IMR-90 (cell line): Measurements from ENCODE around the gene TRMT10B. TPM values are rescaled to one million over a fixed set of nuclear protein-coding genes. Genes with fewer than 3 reads are reported as not detected.

Source experiments
- ATAC-seq: fragments of 200-7000 bp; cut with Tn5 transposase; 2 replicates; pipeline ENCODE4 v1.9.1; 2020; ENCODE audit warnings: low read depth, mild to moderate bottlenecking, moderate library complexity
- BruUV-seq: library from RNA; stranded (reverse); fragments of 400-500 nt; replicated peaks from 2 replicates; lab custom pipeline; 2021; lab: Mats Ljungman, UMichigan
- CTCF ChIA-PET: fragments of 300-600 bp; formaldehyde crosslinking; extraction: SDS; loops from one replicate; lab custom pipeline; 2021; ENCODE audit warnings: antibody characterized with exemption; lab: Yijun Ruan, JAX
- POLR2A ChIA-PET: fragments of 300-600 bp; sonication (Branson Sonifier 250); formaldehyde crosslinking; loops from one replicate; lab custom pipeline; 2022; ENCODE audit warnings: antibody characterized with exemption; ENCODE audit not compliant: unreplicated experiment; lab: Charles Lee
- DNase-seq: peaks from one replicate; pipeline ENCODE4 v3.0.0; 2013
- H2AFZ ChIP-seq: replicated peaks from 2 replicates; pipeline ENCODE3; 2013; ENCODE audit warnings: low read length, mild to moderate bottlenecking; ENCODE audit not compliant: poor library complexity
- H2AK5ac ChIP-seq: 2 replicates; pipeline ENCODE4 v1.6.1; 2013; ENCODE audit warnings: low read depth, low read length, inconsistent platforms
- H2AK9ac ChIP-seq: replicated peaks from 2 replicates; pipeline ENCODE3; 2013; ENCODE audit warnings: mild to moderate bottlenecking, low read depth, low read length, moderate library complexity; ENCODE audit not compliant: poor library complexity
- H2BK120ac ChIP-seq: 2 replicates; pipeline ENCODE4 v1.6.1; 2013; ENCODE audit warnings: low read depth, low read length, inconsistent platforms
- H2BK15ac ChIP-seq: 3 replicates; pipeline ENCODE4 v1.6.1; 2013; ENCODE audit warnings: low read depth, low read length, inconsistent platforms
- H2BK20ac ChIP-seq: 2 replicates; pipeline ENCODE4 v1.6.1; 2013; ENCODE audit warnings: low read depth, mild to moderate bottlenecking, inconsistent platforms, low read length, moderate library complexity
- H2BK5ac ChIP-seq: 2 replicates; pipeline ENCODE4 v1.6.1; 2013; ENCODE audit warnings: mild to moderate bottlenecking, low read depth, low read length, inconsistent platforms; ENCODE audit not compliant: poor library complexity, severe bottlenecking
- H3K14ac ChIP-seq: replicated peaks from 2 replicates; pipeline ENCODE4 v1.6.1; 2013; ENCODE audit warnings: low read depth, low read length, inconsistent platforms
- H3K18ac ChIP-seq: 2 replicates; pipeline ENCODE4 v1.6.1; 2013; ENCODE audit warnings: low read depth, low read length, control low read depth
- H3K23ac ChIP-seq: 2 replicates; pipeline ENCODE4 v1.6.1; 2013; ENCODE audit warnings: low read depth, low read length, inconsistent platforms
- H3K27ac ChIP-seq: 2 replicates; pipeline ENCODE4 v1.5.1; 2013; ENCODE audit warnings: mild to moderate bottlenecking, control low read depth, low read length; ENCODE audit not compliant: insufficient read depth
- H3K27me3 ChIP-seq: 2 replicates; pipeline ENCODE4 v1.6.1; 2013; ENCODE audit warnings: low read length; ENCODE audit not compliant: control insufficient read depth, insufficient read depth
- H3K36me3 ChIP-seq: 2 replicates; pipeline ENCODE4 v1.6.1; 2013; ENCODE audit warnings: low read length, mixed read lengths; ENCODE audit not compliant: control insufficient read depth, insufficient read depth
- H3K4ac ChIP-seq: 2 replicates; pipeline ENCODE4 v1.6.1; 2013; ENCODE audit warnings: low read depth, low read length, inconsistent platforms
- H3K4me1 ChIP-seq: 2 replicates; pipeline ENCODE4 v1.6.1; 2013; ENCODE audit warnings: low read length, mixed read lengths; ENCODE audit not compliant: control insufficient read depth, insufficient read depth
- H3K4me2 ChIP-seq: 2 replicates; pipeline ENCODE4 v1.6.1; 2013; ENCODE audit warnings: low read depth, mild to moderate bottlenecking, control low read depth, low read length, moderate library complexity
- H3K4me3 ChIP-seq: 2 replicates; pipeline ENCODE4 v1.5.1; 2013; ENCODE audit warnings: low read depth, mild to moderate bottlenecking, control low read depth, low read length, moderate library complexity; ENCODE audit not compliant: insufficient read depth
- H3K56ac ChIP-seq: 2 replicates; pipeline ENCODE4 v1.6.1; 2013; ENCODE audit warnings: low read length, inconsistent platforms; ENCODE audit not compliant: insufficient read depth; ENCODE audit errors: extremely low read depth
- H3K79me1 ChIP-seq, 2 experiments: 2 replicates each; pipeline ENCODE4 v1.6.1; 2013; ENCODE audit warnings: low read length in 2 of 2, inconsistent platforms in 1 of 2, low read depth in 1 of 2
- H3K9ac ChIP-seq: 2 replicates; pipeline ENCODE4 v1.6.1; 2013; ENCODE audit warnings: low read depth, low read length, control low read depth
- H3K9me1 ChIP-seq: 2 replicates; pipeline ENCODE4 v1.6.1; 2013; ENCODE audit warnings: low read length, inconsistent platforms; ENCODE audit not compliant: insufficient read depth
- H3K9me3 ChIP-seq: 2 replicates; pipeline ENCODE4 v1.6.1; 2013; ENCODE audit warnings: low read length; ENCODE audit not compliant: control insufficient read depth, insufficient read depth
- H4K20me1 ChIP-seq: 2 replicates; pipeline ENCODE4 v1.6.1; 2013; ENCODE audit warnings: low read length, inconsistent platforms; ENCODE audit not compliant: insufficient read depth
- H4K5ac ChIP-seq: 2 replicates; pipeline ENCODE4 v1.6.1; 2013; ENCODE audit warnings: mild to moderate bottlenecking, low read depth, low read length, control low read depth
- H4K8ac ChIP-seq, 2 experiments: 2 replicates each; pipeline ENCODE4 v1.6.1; 2013; ENCODE audit warnings: low read depth in 2 of 2, low read length in 2 of 2, control low read depth in 1 of 2, inconsistent platforms in 1 of 2
- H4K91ac ChIP-seq: 2 replicates; pipeline ENCODE4 v1.6.1; 2013; ENCODE audit warnings: low read depth, low read length, inconsistent platforms; ENCODE audit not compliant: insufficient read depth
- BHLHE40 ChIP-seq: fragments of 150-350 bp; IDR thresholded peaks from 2 replicates; pipeline ENCODE4 v1.6.1; 2016; ENCODE audit warnings: mild to moderate bottlenecking, low read depth, low read length
- FOS ChIP-seq: fragments of 150-350 bp; IDR thresholded peaks from 2 replicates; pipeline ENCODE4 v1.6.1; 2016; ENCODE audit warnings: low read depth, low read length
- MXI1 ChIP-seq: IDR thresholded peaks from 2 replicates; pipeline ENCODE4 v1.6.1; 2012; ENCODE audit warnings: low read depth, mild to moderate bottlenecking, low read length, moderate library complexity, borderline replicate concordance
- POLR2A ChIP-seq: IDR thresholded peaks from 2 replicates; pipeline ENCODE4 v1.6.1; 2012; ENCODE audit warnings: mild to moderate bottlenecking, low read depth, low read length
- RCOR1 ChIP-seq: IDR thresholded peaks from 2 replicates; pipeline ENCODE4 v1.6.1; 2012; ENCODE audit warnings: mild to moderate bottlenecking, low read length, improper control_type of control experiment; ENCODE audit not compliant: insufficient replicate concordance
- USF2 ChIP-seq: fragments of 150-350 bp; IDR thresholded peaks from 2 replicates; pipeline ENCODE4 v1.6.1; 2017; ENCODE audit warnings: mild to moderate bottlenecking, antibody characterized with exemption, low read length, low read depth
- WGBS, 2 experiments: methylation state at CpG; one replicate each; pipeline versions ENCODE4 v1.1.5 to v1.1.7; 2013; ENCODE audit warnings: missing lambda C conversion rate in 2 of 2; ENCODE audit not compliant: insufficient read length in 1 of 2; ENCODE audit errors: extremely low coverage in 2 of 2; 5-methylcytosine and 5-hydroxymethylcytosine counted together
- dilution Hi-C: fragments of 300-500 bp; cut with HindIII; formaldehyde crosslinking; loops from one replicate; pipeline ENCODE4 v1.14.3; 2018; ENCODE audit warnings: low sequenced_read_pairs; ENCODE audit not compliant: unreplicated experiment
- in situ Hi-C: fragments of 300-500 bp; cut with MboI; formaldehyde crosslinking; loops from 3 replicates; pipeline ENCODE4 v1.14.3; 2019; ENCODE audit warnings: low sequenced_read_pairs, inconsistent platforms, mixed read lengths
- intact Hi-C: fragments of 100-400 bp; cut with micrococcal nuclease; formaldehyde crosslinking; loops from 2 replicates; pipeline ENCODE4 v1.10.0; 2022
- polyA plus RNA-seq, 3 experiments: library from polyadenylated mRNA; depleted of rRNA; stranded (reverse); fragments of >200 nt; gene quantifications; 2 replicates each; pipeline ENCODE4 v1.2.3, GENCODE V29; 2012; ENCODE audit warnings: low replicate concordance in 1 of 3
- total RNA-seq: library from RNA; depleted of rRNA; stranded (reverse); fragments of >200 nt; gene quantifications from 2 replicates; pipeline ENCODE4 v1.2.3, GENCODE V29; 2012

TRMT10B gene
- total and polyA plus RNA-seq, 2 of the 4 experiments (the other 2 are of a cell fraction), result 2.3 to 4.5 TPM

DNA sequence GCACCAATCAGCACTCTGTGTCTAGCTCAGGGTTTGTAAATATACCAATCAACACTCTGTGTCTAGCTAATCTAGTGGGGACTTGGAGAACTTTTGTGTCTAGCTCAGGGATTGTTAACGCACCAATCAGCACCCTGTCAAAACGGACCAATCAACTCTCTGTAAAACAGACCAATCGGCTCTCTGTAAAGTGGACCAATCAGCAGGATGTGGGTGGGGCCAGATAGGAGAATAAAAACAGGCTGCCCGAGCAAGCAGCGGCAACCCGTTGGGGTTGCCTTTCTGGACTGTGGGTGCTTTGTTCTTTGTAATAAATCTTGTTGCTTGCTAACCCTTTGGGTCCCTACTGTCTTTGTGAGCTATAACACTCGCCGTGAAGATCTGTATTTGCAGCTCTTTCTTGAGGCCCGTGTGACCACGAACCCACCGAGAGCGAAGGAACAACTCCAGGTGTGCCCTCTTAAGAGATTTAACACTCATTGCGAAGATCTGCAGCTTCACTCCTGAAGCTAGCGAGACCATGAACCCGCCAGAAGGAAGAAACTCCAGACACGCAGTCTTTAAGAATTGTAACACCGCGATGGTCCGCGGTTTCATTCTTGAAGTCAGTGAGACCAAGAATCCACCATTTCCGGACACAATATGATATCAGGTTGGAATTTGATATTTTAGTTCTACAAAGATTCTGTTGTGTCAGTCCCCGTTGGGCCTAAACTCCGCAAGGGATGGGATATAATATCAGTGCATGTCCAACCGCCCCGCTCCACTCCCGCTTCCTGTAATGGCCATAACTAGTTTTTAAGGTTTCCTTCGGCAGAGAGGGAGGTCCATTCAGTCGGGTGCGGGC, 740 bp upstream of the TRMT10B start:
- WGBS, 2 experiments, result 98% methylated on average over 5 of the region's 29 CpGs; no CpG with 5 or more reads in 1 of the 2 experiments
- no peak overlapping the region for H3K9ac ChIP-seq

More for the DNA sequence above, 740 bp upstream of the TRMT10B start:
- Histone ChIP-seq H3K4me2 (no peak overlapping the region; the same call in 1 of the 2 replicates), H2BK15ac (no peak overlapping the region), H3K79me1 (peaks cover 23% of the 10 kb centered on the region in 2 experiments), H3K36me3 (peaks cover 2% of the 10 kb centered on the region; the same call in 1 of the 2 replicates), H3K27me3 (no peaks in the 10 kb centered on the region), H3K4me1 (peaks cover 4% of the 10 kb centered on the region), H4K8ac (peak overlapping the region; percentile 90 to 97; a peak in 3 of 4 replicates), H3K14ac (peak overlapping the region; percentile 87; the same call in 1 of the 2 replicates), H2AK5ac (no peak overlapping the region), H2AK9ac (peak overlapping the region; percentile 52), H3K9me3 (no peaks in the 10 kb centered on the region), H4K91ac (0 out of 2 replicates have a peak overlapping the region, but pooled peaks have one; percentile 80), H3K4ac (peak overlapping the region; percentile 74), H3K4me3 (peak overlapping the region; percentile 82; the same call in 1 of the 2 replicates), H3K23ac (no peak overlapping the region), H3K9me1 (peaks cover 5% of the 10 kb centered on the region; the same call in 1 of the 2 replicates), H2BK5ac (no peak overlapping the region), H3K18ac (no peak overlapping the region), H2BK120ac (0 out of 2 replicates have a peak overlapping the region, but pooled peaks have one; percentile 74), H4K20me1 (no peaks in the 10 kb centered on the region), H3K27ac (no peak overlapping the region), H3K56ac (no peak overlapping the region), H2AFZ (peak overlapping the region; percentile 97), H4K5ac (peak overlapping the region; percentile 81), H2BK20ac (no peak overlapping the region)
- BruUV-seq, result no TSS peak
- ChIA-PET CTCF (no interaction called here), POLR2A (no interaction called here)
- intact Hi-C loops, result no loop called here
- no peak for DNase-seq
- in situ Hi-C loops, result no loop called here
- no peak for TF ChIP-seq POLR2A
- TF ChIP-seq RCOR1, result no peak
- no peak for TF ChIP-seq USF2
- TF ChIP-seq MXI1, result no peak
- TF ChIP-seq BHLHE40, result no peak
- TF ChIP-seq FOS, result no peak
- dilution Hi-C loops, result no loop called here
- ATAC-seq, result no peak
